OCI-LY3 (cell line): ENCODE results near the gene LILRB2.

Experiments used
- H2AFZ ChIP-seq: fragments of 200-600, 300-600 bp; shearing (Covaris generic); 2 replicates; pipeline ENCODE4 v1.6.0; 2014; ENCODE audit warnings: antibody characterized with exemption, low read depth, low read length
- H3K27ac ChIP-seq: fragments of 200-600, 300-600 bp; sonication (generic); 2 replicates; pipeline ENCODE4 v1.5.1; 2014; ENCODE audit warnings: mild to moderate bottlenecking, low read length, moderate library complexity, mixed read lengths
- H3K27me3 ChIP-seq: fragments of 200-600, 300-600 bp; sonication (generic); 2 replicates; pipeline ENCODE4 v1.6.1; 2014; ENCODE audit warnings: low read depth, low read length, mixed read lengths
- H3K36me3 ChIP-seq: fragments of 200-600, 300-600 bp; sonication (generic); replicated peaks from 2 replicates; pipeline ENCODE3; 2014; ENCODE audit warnings: low read depth, low read length, mixed read lengths
- H3K4me1 ChIP-seq: fragments of 300-600, 200-600 bp; sonication (generic); 2 replicates; pipeline ENCODE4 v1.6.1; 2014; ENCODE audit warnings: low read length, mixed read lengths
- H3K4me2 ChIP-seq: fragments of 200-600, 300-600 bp; sonication (generic); 2 replicates; pipeline ENCODE4 v1.6.1; 2014; ENCODE audit warnings: low read length, mixed read lengths
- H3K4me3 ChIP-seq: fragments of 300-600, 200-600 bp; sonication (generic); 2 replicates; pipeline ENCODE4 v1.5.1; 2014; ENCODE audit warnings: antibody characterized with exemption, mild to moderate bottlenecking, low read length, moderate library complexity
- H3K79me2 ChIP-seq: fragments of 300-600, 200-600 bp; shearing (Covaris generic); 2 replicates; pipeline ENCODE4 v1.6.1; 2014; ENCODE audit warnings: mild to moderate bottlenecking, low read length, mixed read lengths
- H3K9ac ChIP-seq: fragments of 300-600, 200-600 bp; shearing (Covaris generic); 2 replicates; pipeline ENCODE4 v1.6.0; 2014; ENCODE audit warnings: mild to moderate bottlenecking, low read length, moderate library complexity
- H3K9me3 ChIP-seq: fragments of 200-600, 300-600 bp; shearing (Covaris generic); 2 replicates; pipeline ENCODE4 v1.6.1; 2014; ENCODE audit warnings: low read length, mixed read lengths; ENCODE audit not compliant: insufficient read depth
- H4K20me1 ChIP-seq: fragments of 200-600, 300-600 bp; sonication (generic); 2 replicates; pipeline ENCODE4 v1.6.1; 2016; ENCODE audit warnings: low read length, mixed read lengths; ENCODE audit not compliant: insufficient read depth
- CTCF ChIP-seq: fragments of 200-600, 300-600 bp; sonication (generic); IDR thresholded peaks from 2 replicates; pipeline ENCODE4 v1.5.1; 2014; ENCODE audit warnings: antibody characterized with exemption, low read length, low read depth
- EZH2phosphoT487 ChIP-seq: fragments of 200-600 bp; shearing (Covaris generic); IDR thresholded peaks from 2 replicates; pipeline ENCODE4 v1.6.1; 2018; ENCODE audit warnings: antibody characterized with exemption, mixed run types, low read depth

Gene LILRB2

GRCh38 chr19:54268936-54269335, 12.0 kb downstream of the LILRB2 start:
- H3K9ac ChIP-seq, result no peak overlapping the region
- H3K4me3 ChIP-seq, result no peak overlapping the region
- H3K27me3 ChIP-seq, result peaks cover 47% of the 10 kb centered on the region
- TF ChIP-seq EZH2phosphoT487 (no peak), CTCF (no peak)
- peaks cover 12% of the 10 kb centered on the region for H3K4me1 ChIP-seq
- no peak overlapping the region for H3K4me2 ChIP-seq
- no peaks in the 10 kb centered on the region for H3K79me2 ChIP-seq
- no peaks in the 10 kb centered on the region for H3K9me3 ChIP-seq
- H3K27ac ChIP-seq, result no peak overlapping the region
- H3K36me3 ChIP-seq, result no peaks in the 10 kb centered on the region
- no peak overlapping the region for H2AFZ ChIP-seq
- H4K20me1 ChIP-seq, result no peaks in the 10 kb centered on the region

- no peak overlapping the region for H3K4me2 ChIP-seq
- H3K9ac ChIP-seq, result no peak overlapping the region
- no peak overlapping the region for H3K4me3 ChIP-seq
- H3K9me3 ChIP-seq, result no peaks in the 10 kb centered on the region
- no peaks in the 10 kb centered on the region for H4K20me1 ChIP-seq
- no peak overlapping the region for H2AFZ ChIP-seq
- no peak overlapping the region for H3K27ac ChIP-seq
- TF ChIP-seq CTCF (peak; percentile 90), EZH2phosphoT487 (no peak)
- peaks cover 2% of the 10 kb centered on the region for H3K4me1 ChIP-seq
- no peaks in the 10 kb centered on the region for H3K79me2 ChIP-seq
- H3K27me3 ChIP-seq, result peaks cover 41% of the 10 kb centered on the region
- H3K36me3 ChIP-seq, result no peaks in the 10 kb centered on the region
Observed at GRCh38 chr19:54266133-54266532, 14.8 kb downstream of the LILRB2 start.

- TF ChIP-seq EZH2phosphoT487 (no peak), CTCF (no peak)
- Histone ChIP-seq H3K9me3 (no peaks in the 10 kb centered on the region), H3K27me3 (peaks cover 33% of the 10 kb centered on the region), H3K4me2 (no peak overlapping the region), H3K4me3 (no peak overlapping the region), H2AFZ (no peak overlapping the region), H4K20me1 (no peaks in the 10 kb centered on the region), H3K36me3 (no peaks in the 10 kb centered on the region), H3K9ac (no peak overlapping the region), H3K27ac (no peak overlapping the region), H3K79me2 (no peaks in the 10 kb centered on the region), H3K4me1 (no peaks in the 10 kb centered on the region)
Observed at GRCh38 chr19:54262470-54262869, 18.4 kb downstream of the LILRB2 start.

GRCh38 chr19:54262066-54262465, 18.8 kb downstream of the LILRB2 start:
- Histone ChIP-seq H3K9ac (no peak overlapping the region), H3K4me3 (no peak overlapping the region), H3K9me3 (no peaks in the 10 kb centered on the region), H2AFZ (no peak overlapping the region), H3K36me3 (no peaks in the 10 kb centered on the region), H3K4me2 (no peak overlapping the region), H3K4me1 (no peaks in the 10 kb centered on the region), H3K27me3 (peaks cover 35% of the 10 kb centered on the region), H3K79me2 (no peaks in the 10 kb centered on the region), H3K27ac (no peak overlapping the region), H4K20me1 (no peaks in the 10 kb centered on the region)
- TF ChIP-seq EZH2phosphoT487, result no peak
- TF ChIP-seq CTCF, result no peak
